NCI-H2107 treated with DMSO at 0.1 percent for 48 hours (cell line): ENCODE results near the gene CEP128.

Source experiments
- DNase-seq: peaks from one replicate; lab custom pipeline; 2025; ENCODE audit not compliant: unreplicated experiment; lab: John Stamatoyannopoulos, UW

Gene CEP128

GRCh38 chr14:80621701-80622100 lies 319.8 kb downstream of the CEP128 start:
- no peak for DNase-seq

- no peak for DNase-seq
Measured at GRCh38 chr14:80620434-80620833, 321.1 kb downstream of the CEP128 start.

- DNase-seq = no peak
Measured at GRCh38 chr14:80618751-80619329, 322.7 kb downstream of the CEP128 start.

GRCh38 chr14:80615831-80616230 lies 325.7 kb downstream of the CEP128 start:
- DNase-seq = no peak

GRCh38 chr14:80609055-80609454 lies 332.5 kb downstream of the CEP128 start:
- DNase-seq = no peak

GRCh38 chr14:80608563-80608962 lies 333.0 kb downstream of the CEP128 start:
- DNase-seq = no peak

- no peak for DNase-seq
Measured at GRCh38 chr14:80607430-80608190, 333.9 kb downstream of the CEP128 start.

- no peak for DNase-seq
Measured at GRCh38 chr14:80606347-80606772, 335.2 kb downstream of the CEP128 start.

- DNase-seq = no peak
Measured at GRCh38 chr14:80605536-80605935, 336.0 kb downstream of the CEP128 start.

- no peak for DNase-seq
Measured at GRCh38 chr14:80602946-80603345, 338.6 kb downstream of the CEP128 start.

GRCh38 chr14:80587096-80587724 lies 354.3 kb downstream of the CEP128 start:
- DNase-seq = peak; percentile 51

- no peak for DNase-seq
Measured at GRCh38 chr14:80586131-80586530, 355.4 kb downstream of the CEP128 start.

GRCh38 chr14:80585506-80585835 lies 356.1 kb downstream of the CEP128 start:
- DNase-seq = no peak

GRCh38 chr14:80584744-80585505 lies 356.6 kb downstream of the CEP128 start:
- peak; percentile 60 for DNase-seq

- no peak for DNase-seq
Measured at GRCh38 chr14:80577599-80577998, 363.9 kb downstream of the CEP128 start.

- DNase-seq = no peak
Measured at GRCh38 chr14:80576401-80576800, 365.1 kb downstream of the CEP128 start.

GRCh38 chr14:80575763-80576162 lies 365.8 kb downstream of the CEP128 start:
- DNase-seq = no peak

GRCh38 chr14:80572666-80573065 lies 368.9 kb downstream of the CEP128 start:
- DNase-seq = no peak

- no peak for DNase-seq
Measured at GRCh38 chr14:80570930-80571298, 370.6 kb downstream of the CEP128 start.

- no peak for DNase-seq
Measured at GRCh38 chr14:80567905-80568536, 373.5 kb downstream of the CEP128 start.

- no peak for DNase-seq
Measured at GRCh38 chr14:80565001-80565400, 376.5 kb downstream of the CEP128 start.
